Smooth muscle cell (in vitro differentiated cells): ENCODE data around the gene STK17B. TPM values are rescaled to one million over a fixed set of nuclear protein-coding genes. Genes with fewer than 3 reads are reported as not detected.

Experiments
- DNase-seq: peaks from one replicate; lab custom pipeline; 2025; ENCODE audit not compliant: unreplicated experiment; lab: John Stamatoyannopoulos, UW
- H2AFZ ChIP-seq: fragments of 200-600 bp; sonication (generic); 2 replicates; pipeline ENCODE4 v1.6.0; 2016; ENCODE audit warnings: antibody characterized with exemption, low read depth, mild to moderate bottlenecking
- H3F3A ChIP-seq: fragments of 200-600 bp; sonication (generic); 2 replicates; pipeline ENCODE4 v1.6.0; 2017; ENCODE audit warnings: antibody characterized with exemption, low read depth
- H3K27ac ChIP-seq: fragments of 200-600 bp; sonication (generic); 2 replicates; pipeline ENCODE4 v1.5.1; 2016; ENCODE audit warnings: low read depth, mild to moderate bottlenecking
- H3K27me3 ChIP-seq: fragments of 200-600 bp; sonication (generic); 2 replicates; pipeline ENCODE4 v1.6.1; 2016; ENCODE audit warnings: low read depth, mild to moderate bottlenecking
- H3K36me3 ChIP-seq: fragments of 200-600 bp; sonication (generic); 2 replicates; pipeline ENCODE4 v1.5.1; 2016; ENCODE audit warnings: low read depth
- H3K4me1 ChIP-seq: fragments of 200-600 bp; sonication (generic); 2 replicates; pipeline ENCODE4 v1.5.1; 2016; ENCODE audit warnings: low read depth
- H3K4me2 ChIP-seq: fragments of 200-600 bp; sonication (generic); 2 replicates; pipeline ENCODE4 v1.6.0; 2016; ENCODE audit warnings: mild to moderate bottlenecking
- H3K4me3 ChIP-seq: fragments of 200-600 bp; sonication (generic); 2 replicates; pipeline ENCODE4 v1.5.1; 2016; ENCODE audit warnings: mild to moderate bottlenecking
- H3K79me2 ChIP-seq: fragments of 200-600 bp; sonication (generic); 2 replicates; pipeline ENCODE4 v1.6.0; 2016; ENCODE audit warnings: low read depth, mild to moderate bottlenecking
- H3K9ac ChIP-seq: fragments of 200-600 bp; sonication (generic); 2 replicates; pipeline ENCODE4 v1.6.0; 2016; ENCODE audit warnings: low read depth
- H3K9me3 ChIP-seq: fragments of 200-600 bp; sonication (generic); replicated peaks from 2 replicates; pipeline ENCODE4 v1.5.1; 2016; ENCODE audit warnings: low read depth
- H4K20me1 ChIP-seq: fragments of 200-600 bp; sonication (generic); 2 replicates; pipeline ENCODE4 v1.6.0; 2016; ENCODE audit warnings: low read depth
- CTCF ChIP-seq: fragments of 200-600 bp; sonication (generic); IDR thresholded peaks from 2 replicates; pipeline ENCODE4 v1.5.1; 2017; ENCODE audit warnings: borderline replicate concordance, mild to moderate bottlenecking, antibody characterized with exemption; ENCODE audit not compliant: insufficient read depth, poor library complexity, severe bottlenecking
- WGBS: methylation state at CpG from one replicate; pipeline ENCODE4 v1.1.7; 2016; ENCODE audit warnings: low lambda C conversion rate; 5-methylcytosine and 5-hydroxymethylcytosine counted together
- polyA plus RNA-seq: library from polyadenylated mRNA; unstranded; fragments of >200 nt; fragmentation: Nextera tagmentation; extraction: Ambion mirVana; gene quantifications from 2 replicates; pipeline ENCODE4 v1.2.1, GENCODE V29; 2016
- total RNA-seq: library from RNA; depleted of rRNA; stranded (reverse); fragments of >200 nt; gene quantifications from 2 replicates; pipeline ENCODE4 v1.2.3, GENCODE V29; 2014

STK17B gene
- total and polyA plus RNA-seq, 2 experiments from 2014 or later, result 33.5 to 165 TPM

GRCh38 chr2:196148736-196149135 is 22.6 kb downstream of the STK17B start:
- DNase-seq, result no peak
- Histone ChIP-seq H3K79me2 (peaks cover 56% of the 10 kb centered on the region), H3K4me2 (no peak overlapping the region), H2AFZ (no peak overlapping the region), H3F3A (no peaks in the 10 kb centered on the region), H3K36me3 (peaks cover 11% of the 10 kb centered on the region), H3K27me3 (no peaks in the 10 kb centered on the region), H3K4me1 (no peaks in the 10 kb centered on the region), H3K9me3 (no peaks in the 10 kb centered on the region), H3K27ac (no peak overlapping the region), H3K4me3 (no peak overlapping the region), H3K9ac (no peak overlapping the region), H4K20me1 (peaks cover 70% of the 10 kb centered on the region)
- TF ChIP-seq CTCF, result no peak
- 95% methylated on average over 2 of the region's 2 CpGs for WGBS

- peaks cover 27% of the 10 kb centered on the region for H3K79me2 ChIP-seq
- no peak for TF ChIP-seq CTCF
Observed at GRCh38 chr2:196145256-196145655, 26.1 kb downstream of the STK17B start.

GRCh38 chr2:196144513-196145126 is 26.8 kb downstream of the STK17B start:
- WGBS, result 89% methylated on average over 5 of the region's 5 CpGs
- H3K9ac ChIP-seq, result no peak overlapping the region
- peaks cover 20% of the 10 kb centered on the region for H3K79me2 ChIP-seq
- DNase-seq, result no peak
- no peak for TF ChIP-seq CTCF
- H3K36me3 ChIP-seq, result peaks cover 26% of the 10 kb centered on the region
- no peaks in the 10 kb centered on the region for H3K9me3 ChIP-seq
- no peak overlapping the region for H2AFZ ChIP-seq
- H4K20me1 ChIP-seq, result peaks cover 42% of the 10 kb centered on the region
- no peak overlapping the region for H3K4me3 ChIP-seq
- no peak overlapping the region for H3K4me2 ChIP-seq
- H3K27me3 ChIP-seq, result no peaks in the 10 kb centered on the region
- H3K4me1 ChIP-seq, result no peaks in the 10 kb centered on the region
- H3F3A ChIP-seq, result no peaks in the 10 kb centered on the region
- peak overlapping the region; percentile 43 for H3K27ac ChIP-seq

More at GRCh38 chr2:196145256-196145655, 26.1 kb downstream of the STK17B start:
- Histone ChIP-seq H3K36me3 (peaks cover 26% of the 10 kb centered on the region), H3K4me1 (no peaks in the 10 kb centered on the region), H3K9me3 (no peaks in the 10 kb centered on the region), H3K9ac (no peak overlapping the region), H4K20me1 (peaks cover 49% of the 10 kb centered on the region), H2AFZ (no peak overlapping the region), H3F3A (no peaks in the 10 kb centered on the region), H3K27ac (peak overlapping the region; percentile 43), H3K27me3 (no peaks in the 10 kb centered on the region), H3K4me2 (no peak overlapping the region), H3K4me3 (no peak overlapping the region)
- no peak for DNase-seq
- whole genome bisulfite sequencing, result 62% methylated on average over 2 of the region's 2 CpGs

- Histone ChIP-seq H2AFZ (no peak overlapping the region), H3K36me3 (peaks cover 29% of the 10 kb centered on the region), H4K20me1 (peaks cover 33% of the 10 kb centered on the region), H3F3A (peaks cover 3% of the 10 kb centered on the region), H3K4me1 (no peaks in the 10 kb centered on the region), H3K4me2 (no peak overlapping the region), H3K27ac (peak overlapping the region; percentile 30), H3K9ac (no peak overlapping the region), H3K27me3 (no peaks in the 10 kb centered on the region), H3K79me2 (peaks cover 19% of the 10 kb centered on the region), H3K4me3 (no peak overlapping the region), H3K9me3 (no peaks in the 10 kb centered on the region)
- TF ChIP-seq CTCF, result no peak
- 99% methylated on average over 4 of the region's 4 CpGs for WGBS
- DNase-seq, result no peak
Observed at GRCh38 chr2:196143730-196144131, 27.6 kb downstream of the STK17B start.
